Lung (tissue), 12 donors: ENCODE data around the gene CD69. TPM values are rescaled to one million over a fixed set of nuclear protein-coding genes. Genes with fewer than 3 reads are reported as not detected.

ENCODE experiments used
- ATAC-seq: fragments of 200-7000 bp; cut with Tn5 transposase; one replicate; pipeline ENCODE4 v1.9.1; 2020; ENCODE audit warnings: moderate number of reproducible peaks; ENCODE audit not compliant: insufficient read depth, low FRiP score
- DNase-seq, 3 donors: peaks; one replicate each; pipeline ENCODE4 v3.0.0-alpha.2; 2013 to 2017
- H3K27ac ChIP-seq, 2 donors: one replicate each; pipeline ENCODE4 v1.5.1; 2013; ENCODE audit warnings: mild to moderate bottlenecking in 2 of 2, moderate library complexity in 2 of 2, control low read depth in 1 of 2, inconsistent platforms in 1 of 2, low read depth in 1 of 2, low read length in 1 of 2
- H3K27me3 ChIP-seq, 3 donors: one replicate each; pipeline ENCODE4 v1.5.1; 2013; ENCODE audit warnings: low read length in 2 of 3; ENCODE audit not compliant: control insufficient read depth in 3 of 3, insufficient read depth in 3 of 3
- H3K36me3 ChIP-seq, 4 donors: one replicate each; pipeline ENCODE4 v1.5.1; 2013; ENCODE audit warnings: low read length in 4 of 4, mild to moderate bottlenecking in 1 of 4, moderate library complexity in 1 of 4; ENCODE audit not compliant: control insufficient read depth in 4 of 4, insufficient read depth in 4 of 4
- H3K4me1 ChIP-seq, 5 donors: one replicate each; pipeline ENCODE4 v1.5.1; 2013; ENCODE audit warnings: low read length in 5 of 5, mild to moderate bottlenecking in 2 of 5, moderate library complexity in 1 of 5; ENCODE audit not compliant: control insufficient read depth in 5 of 5, insufficient read depth in 5 of 5
- H3K4me3 ChIP-seq: one replicate; pipeline ENCODE4 v1.5.1; 2013; ENCODE audit warnings: mild to moderate bottlenecking, control low read depth, moderate library complexity
- H3K9ac ChIP-seq, 2 donors: one replicate each; pipeline ENCODE4 v1.5.1; 2013; ENCODE audit warnings: low read length in 2 of 2, control low read depth in 1 of 2; ENCODE audit not compliant: insufficient read depth in 1 of 2
- H3K9me3 ChIP-seq, 4 donors: one replicate each; pipeline ENCODE4 v1.5.1; 2013; ENCODE audit warnings: low read length in 3 of 4, mild to moderate bottlenecking in 1 of 4, moderate library complexity in 1 of 4; ENCODE audit not compliant: control insufficient read depth in 4 of 4, insufficient read depth in 3 of 4
- CTCF ChIP-seq: IDR thresholded peaks from 2 replicates; pipeline ENCODE4 v1.5.1; 2012; ENCODE audit warnings: mild to moderate bottlenecking; ENCODE audit errors: control extremely low read depth, extremely low read depth
- WGBS, 2 donors: extraction: QIAGEN DNeasy Blood & Tissue Kit; methylation state at CpG; one replicate each; pipeline ENCODE4 v1.1.7; 2013; 5-methylcytosine and 5-hydroxymethylcytosine counted together
- polyA plus RNA-seq, 2 donors: library from polyadenylated mRNA; stranded (reverse); fragments of 200-250 nt; gene quantifications; one replicate each; pipeline ENCODE4 v1.2.1, GENCODE V29; 2013
- total RNA-seq, 2 donors: library from RNA; depleted of rRNA in 1 of 2; stranded (reverse); fragments of >200 nt in 1 of 2; gene quantifications; one replicate each; pipeline ENCODE4 v1.2.1, GENCODE V29; 2014 to 2021
- donor health status: control.
- donor health status: control.
- donor health status: Bipolar disorder and iron deficiency.
- donor health status: healthy.
- donor health status: DM: yes; HTN: yes; CAD: no.

The CD69 gene
- total and polyA plus RNA-seq, 4 donors, result 3.9 to 17.4 (median 9.7) TPM

- TF ChIP-seq CTCF, result no peak
- H3K27ac ChIP-seq, result no peak overlapping the region
- ATAC-seq (no peak), DNase-seq (no peak)
- no peaks in the 10 kb centered on the region for H3K27me3 ChIP-seq
- no peak overlapping the region for H3K9ac ChIP-seq
- no peaks in the 10 kb centered on the region for H3K4me1 ChIP-seq
- no peaks in the 10 kb centered on the region for H3K36me3 ChIP-seq
- no peak overlapping the region for H3K4me3 ChIP-seq
- WGBS, 2 donors, result 89 to 96% methylated on average over 2 of the region's 2 CpGs
- H3K9me3 ChIP-seq, result peaks cover 0 to 3% (median 0%) of the 10 kb centered on the region in 4 donors
Measured at GRCh38 chr12:9781360-9781759, 20.7 kb upstream of the CD69 start.

DNA sequence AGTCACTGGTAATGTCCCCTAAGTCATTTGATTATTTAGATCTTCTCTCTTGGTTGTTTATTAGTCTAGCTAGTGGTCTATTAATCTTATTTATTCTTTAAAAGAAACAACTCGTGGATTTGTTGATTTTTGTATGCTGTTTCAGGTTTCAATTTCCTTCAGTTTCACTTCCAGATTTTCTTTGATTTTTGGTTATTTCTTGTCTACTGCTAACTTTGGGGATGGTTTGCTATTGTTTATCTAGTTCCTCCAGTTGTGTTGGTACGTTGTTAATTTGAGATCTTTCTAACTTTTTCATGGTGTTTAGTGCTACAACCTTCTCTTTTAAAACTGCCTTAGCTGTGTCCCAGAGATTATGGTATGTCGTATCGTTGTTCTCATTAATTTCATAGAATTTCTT is 18.5 kb upstream of the CD69 start:
- Histone ChIP-seq H3K27ac (no peak overlapping the region), H3K27me3 (no peaks in the 10 kb centered on the region), H3K4me1 (no peaks in the 10 kb centered on the region), H3K9me3 (peaks cover 0 to 3% (median 0%) of the 10 kb centered on the region in 4 donors), H3K9ac (no peak overlapping the region), H3K4me3 (no peak overlapping the region), H3K36me3 (no peaks in the 10 kb centered on the region)
- ATAC-seq (no peak), DNase-seq (no peak)
- no peak for TF ChIP-seq CTCF
- WGBS, 2 donors, result 62 to 68% methylated on average over 4 of the region's 4 CpGs

- no peak for ATAC-seq
- H3K27me3 ChIP-seq, result no peaks in the 10 kb centered on the region
- H3K4me1 ChIP-seq, result no peaks in the 10 kb centered on the region
- TF ChIP-seq CTCF, result no peak
- H3K9ac ChIP-seq, result no peak overlapping the region
- no peak overlapping the region for H3K27ac ChIP-seq
- no peak for DNase-seq
- 85 to 90% methylated on average over 3 of the region's 3 CpGs for WGBS, 2 donors
- no peaks in the 10 kb centered on the region for H3K36me3 ChIP-seq
- no peak overlapping the region for H3K4me3 ChIP-seq
- H3K9me3 ChIP-seq, result peaks cover 0 to 3% (median 0%) of the 10 kb centered on the region in 4 donors
Measured at GRCh38 chr12:9776781-9777180, 16.1 kb upstream of the CD69 start.

DNA sequence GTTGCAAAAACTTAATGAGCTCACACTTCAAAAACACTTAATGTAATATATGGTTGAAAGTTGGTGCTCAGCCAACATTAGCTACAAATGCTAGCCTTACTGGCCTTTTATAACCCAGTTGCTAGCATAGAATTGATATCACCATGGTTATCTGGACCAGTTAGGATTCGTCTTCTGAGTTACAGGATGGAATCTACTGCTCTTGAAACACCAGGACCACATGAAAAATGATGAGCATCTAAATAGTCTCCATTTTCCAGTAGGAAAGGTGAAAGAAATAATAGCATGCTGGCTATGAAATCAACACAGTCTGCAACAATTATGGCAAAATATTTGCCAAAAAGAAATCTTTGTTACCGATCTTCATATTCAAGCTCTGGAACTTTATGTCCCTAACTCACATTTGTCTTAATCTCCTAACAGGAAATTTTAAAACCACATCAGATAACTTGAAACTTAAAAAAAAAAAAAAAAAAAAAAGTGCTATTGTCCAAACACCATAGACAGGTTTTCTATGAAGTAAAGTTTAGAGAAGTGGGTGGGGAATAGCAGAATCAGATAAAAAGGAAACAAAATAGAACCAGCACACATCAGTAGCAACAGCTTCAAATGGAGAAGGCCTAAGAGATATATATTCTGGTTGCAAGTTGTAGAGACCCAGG is 12.6 kb upstream of the CD69 start:
- no peaks in the 10 kb centered on the region for H3K36me3 ChIP-seq
- no peak for DNase-seq
- H3K9me3 ChIP-seq, result no peaks in the 10 kb centered on the region
- no peaks in the 10 kb centered on the region for H3K27me3 ChIP-seq
- H3K4me3 ChIP-seq, result no peak overlapping the region
- no peak for TF ChIP-seq CTCF
- no peak overlapping the region for H3K9ac ChIP-seq
- ATAC-seq, result no peak
- no peak overlapping the region for H3K27ac ChIP-seq
- WGBS, 2 donors, result 60 to 65% methylated on average over 2 of the region's 2 CpGs
- H3K4me1 ChIP-seq, result no peaks in the 10 kb centered on the region
